ENCODE measurements around the gene THEM4. TPM values are rescaled to one million over a fixed set of nuclear protein-coding genes. Genes with fewer than 3 reads are reported as not detected.
A peak's percentile ranks its signal among the peaks of the same experiment; 100 is the strongest.
"Not testable (repeated sequence)": the region's sequence is repeated elsewhere in the genome, so short reads cannot be mapped to it uniquely, and the experiment has no call there.

THEM4 gene
- total RNA-seq, 1 experiment from 2014 or later: 15.4 TPM

DNA sequence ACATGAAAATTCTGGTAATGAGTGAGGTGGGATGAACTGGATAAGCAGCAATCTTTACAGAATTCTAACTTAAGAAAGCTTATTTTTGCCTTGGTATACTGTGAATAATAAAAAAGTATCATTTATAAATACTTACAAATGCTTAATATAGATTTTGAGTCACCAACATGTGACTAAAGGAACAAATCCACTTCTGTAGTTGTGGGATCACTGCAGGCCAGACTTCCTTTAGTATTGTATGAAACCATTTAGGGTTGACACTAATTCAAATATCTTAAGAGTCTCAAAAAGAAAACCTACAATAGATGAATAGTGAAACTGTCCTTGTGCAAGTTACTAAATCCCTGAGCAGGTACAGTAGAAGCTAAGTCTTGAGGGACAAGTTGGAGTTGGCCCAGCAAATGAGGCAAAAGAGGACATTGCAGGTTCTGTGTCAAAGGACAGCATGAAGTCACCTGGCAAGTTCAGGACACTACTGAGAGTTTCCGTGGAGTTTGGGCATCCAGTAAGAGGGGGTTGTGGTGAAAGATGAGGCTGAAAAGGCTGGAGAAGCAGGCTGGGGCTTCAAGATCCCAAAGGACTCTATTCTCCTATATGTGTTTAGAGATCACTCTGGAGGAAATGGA is 5.9 kb upstream of the THEM4 start:
- no peak for DNase-seq
- Histone ChIP-seq H3K4me3 (no peak overlapping the region), H3K4me1 (no peaks in the 10 kb centered on the region), H3K27me3 (no peaks in the 10 kb centered on the region), H3K36me3 (no peaks in the 10 kb centered on the region), H3K27ac (no peak overlapping the region), H3K9me3 (replicated peaks) (no peaks in the 10 kb centered on the region)

DNA sequence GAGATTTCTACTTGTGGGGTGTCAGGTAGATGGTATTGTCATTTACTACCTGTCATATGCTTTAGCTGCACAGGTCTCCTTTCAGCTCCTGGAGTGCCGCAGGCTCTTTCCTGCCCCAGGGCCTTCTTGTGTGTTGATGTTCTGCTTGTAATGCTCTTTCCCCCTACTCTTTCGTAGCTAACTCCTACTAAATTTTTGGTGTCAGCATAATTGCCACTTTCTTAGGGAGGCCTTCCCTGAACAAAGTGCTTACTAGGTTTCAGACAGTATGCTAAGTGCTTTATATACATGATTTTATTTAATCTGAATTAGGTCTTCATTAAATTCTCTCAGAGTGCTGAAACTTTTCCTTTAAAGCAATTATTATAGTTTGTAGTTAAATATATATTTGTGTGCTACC is 4.8 kb upstream of the THEM4 start:
- Histone ChIP-seq H3K4me3 (no peak overlapping the region), H3K27ac (no peak overlapping the region), H3K4me1 (0 out of 2 replicates have a peak, but pooled peaks cover 2% of the 10 kb centered on the region), H3K36me3 (no peaks in the 10 kb centered on the region), H3K9me3 (replicated peaks) (no peaks in the 10 kb centered on the region), H3K27me3 (no peaks in the 10 kb centered on the region)
- DNase-seq: no peak

DNA sequence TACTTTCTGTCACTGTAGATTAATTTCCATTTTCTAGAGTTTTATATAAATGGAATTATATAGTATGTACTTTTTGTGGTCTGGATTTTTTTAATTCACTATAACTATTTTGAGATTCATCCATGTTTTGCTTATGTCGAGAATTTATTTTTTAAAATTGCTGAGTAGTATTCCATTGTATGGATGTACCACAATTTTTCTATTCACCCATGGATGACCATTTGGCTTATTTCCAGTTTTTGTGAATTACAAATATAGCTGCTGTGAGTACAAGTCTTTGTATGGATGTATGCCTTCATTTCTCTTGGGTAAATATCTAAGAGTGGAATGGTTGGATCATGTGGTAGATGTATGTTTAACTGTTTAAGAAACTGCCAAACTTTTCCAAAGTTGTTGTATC is 3.7 kb upstream of the THEM4 start:
- H3K4me1 ChIP-seq: 0 out of 2 replicates have a peak, but pooled peaks cover 2% of the 10 kb centered on the region
- H3K27me3 ChIP-seq: no peaks in the 10 kb centered on the region
- no peaks in the 10 kb centered on the region for H3K9me3 ChIP-seq (replicated peaks)
- no peaks in the 10 kb centered on the region for H3K36me3 ChIP-seq
- no peak for DNase-seq
- no peak overlapping the region for H3K27ac ChIP-seq
- H3K4me3 ChIP-seq: no peak overlapping the region

DNA sequence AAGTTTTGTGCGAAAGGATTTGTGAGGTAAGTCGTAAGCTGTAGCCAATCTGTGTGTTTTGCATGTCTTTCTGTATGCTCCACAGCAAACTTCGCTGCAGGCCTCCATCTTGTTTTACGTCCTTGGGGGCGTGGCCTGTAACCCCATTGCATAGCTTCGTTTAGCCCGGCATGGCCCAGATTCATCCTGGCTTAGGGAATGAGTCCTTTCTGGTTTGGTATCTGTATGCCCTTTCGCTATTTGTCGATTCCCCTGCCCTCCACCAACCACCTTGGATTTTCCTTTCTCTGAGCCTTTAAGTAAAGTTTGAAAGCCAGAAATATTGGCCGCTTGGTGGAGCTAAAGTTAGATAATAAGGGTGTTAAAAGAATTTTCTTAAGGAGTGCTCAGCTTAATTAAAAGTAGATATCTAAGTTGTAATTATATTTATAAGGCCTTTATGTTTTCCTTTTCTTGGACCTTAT is 1.1 kb downstream of the THEM4 start:
- H3K4me3 ChIP-seq: peak overlapping the region; percentile 63
- no peaks in the 10 kb centered on the region; the same call in 1 of the 2 replicates for H3K36me3 ChIP-seq

DNA sequence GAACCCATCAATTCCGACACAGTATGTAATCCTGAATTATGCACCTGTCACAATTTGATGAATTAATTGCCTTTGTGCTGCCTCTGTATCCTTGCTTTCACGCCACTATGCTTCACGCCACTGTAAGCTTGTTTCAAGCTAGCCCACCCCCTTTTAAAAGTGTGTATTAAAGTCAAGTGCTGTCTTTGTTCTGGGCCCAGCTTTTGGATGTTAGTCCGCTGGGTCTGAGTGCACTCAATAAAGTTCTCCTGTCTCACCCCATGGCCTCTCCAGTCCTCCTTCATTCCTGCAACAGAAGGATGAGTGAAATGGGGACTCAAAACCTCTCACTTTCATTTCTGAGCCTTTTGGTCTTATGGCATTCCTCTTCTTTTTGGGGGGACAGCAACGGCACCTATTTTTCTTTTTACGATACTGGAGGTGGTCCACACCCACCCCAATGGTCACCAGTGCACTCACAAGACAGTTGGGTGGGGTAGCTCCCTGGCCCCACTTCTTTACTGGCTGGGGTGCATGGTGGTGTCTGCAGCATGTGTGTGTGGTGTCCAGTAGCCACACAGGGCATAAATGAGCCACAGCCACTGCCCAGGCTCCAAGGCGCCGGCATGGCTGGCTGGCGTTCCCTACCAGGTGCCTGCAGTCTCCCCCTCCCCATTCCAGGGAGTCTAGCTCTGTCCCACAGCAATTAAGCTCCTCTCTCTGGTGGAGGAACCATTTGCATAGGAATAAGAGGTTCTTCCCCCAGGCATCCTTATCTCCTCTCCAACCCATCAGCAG is 1.8 kb downstream of the THEM4 start:
- H3K9me3 ChIP-seq (replicated peaks): no peaks in the 10 kb centered on the region
- H3K36me3 ChIP-seq: no peaks in the 10 kb centered on the region; the same call in 1 of the 2 replicates
- no peak overlapping the region for H3K27ac ChIP-seq
- no peaks in the 10 kb centered on the region for H3K27me3 ChIP-seq
- H3K4me1 ChIP-seq: 0 out of 2 replicates have a peak, but pooled peaks cover 2% of the 10 kb centered on the region
- H3K4me3 ChIP-seq: no peak overlapping the region
- peak in 1 of 2 experiments; percentile 15 for DNase-seq

More for the DNA sequence above, 1.1 kb downstream of the THEM4 start:
- H3K4me1 ChIP-seq: 0 out of 2 replicates have a peak, but pooled peaks cover 2% of the 10 kb centered on the region
- H3K27ac ChIP-seq: no peak overlapping the region
- H3K9me3 ChIP-seq (replicated peaks): no peaks in the 10 kb centered on the region
- DNase-seq: peak in 1 of 2 experiments; percentile 12
- no peaks in the 10 kb centered on the region for H3K27me3 ChIP-seq

DNA sequence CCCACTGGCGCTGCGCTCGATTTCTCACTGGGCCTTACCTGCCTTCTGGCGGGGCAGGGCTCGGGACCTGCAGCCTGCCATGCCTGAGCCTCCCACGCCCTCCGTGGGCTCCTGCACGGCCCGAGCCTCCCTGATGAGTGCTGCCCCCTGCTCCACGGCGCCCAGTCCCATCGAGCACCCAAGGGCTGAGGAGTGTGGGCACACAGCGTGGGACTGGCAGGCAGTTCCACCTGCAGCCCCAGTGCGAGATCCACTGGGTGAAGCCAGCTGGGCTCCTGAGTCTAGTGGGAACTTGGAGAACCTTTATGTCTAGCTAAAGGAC is 3.0 kb downstream of the THEM4 start:
- not testable (repeated sequence) for H3K27me3 ChIP-seq; DNase-seq; H3K27ac ChIP-seq; H3K4me3 ChIP-seq; H3K9me3 ChIP-seq (replicated peaks); H3K36me3 ChIP-seq; H3K4me1 ChIP-seq

DNA sequence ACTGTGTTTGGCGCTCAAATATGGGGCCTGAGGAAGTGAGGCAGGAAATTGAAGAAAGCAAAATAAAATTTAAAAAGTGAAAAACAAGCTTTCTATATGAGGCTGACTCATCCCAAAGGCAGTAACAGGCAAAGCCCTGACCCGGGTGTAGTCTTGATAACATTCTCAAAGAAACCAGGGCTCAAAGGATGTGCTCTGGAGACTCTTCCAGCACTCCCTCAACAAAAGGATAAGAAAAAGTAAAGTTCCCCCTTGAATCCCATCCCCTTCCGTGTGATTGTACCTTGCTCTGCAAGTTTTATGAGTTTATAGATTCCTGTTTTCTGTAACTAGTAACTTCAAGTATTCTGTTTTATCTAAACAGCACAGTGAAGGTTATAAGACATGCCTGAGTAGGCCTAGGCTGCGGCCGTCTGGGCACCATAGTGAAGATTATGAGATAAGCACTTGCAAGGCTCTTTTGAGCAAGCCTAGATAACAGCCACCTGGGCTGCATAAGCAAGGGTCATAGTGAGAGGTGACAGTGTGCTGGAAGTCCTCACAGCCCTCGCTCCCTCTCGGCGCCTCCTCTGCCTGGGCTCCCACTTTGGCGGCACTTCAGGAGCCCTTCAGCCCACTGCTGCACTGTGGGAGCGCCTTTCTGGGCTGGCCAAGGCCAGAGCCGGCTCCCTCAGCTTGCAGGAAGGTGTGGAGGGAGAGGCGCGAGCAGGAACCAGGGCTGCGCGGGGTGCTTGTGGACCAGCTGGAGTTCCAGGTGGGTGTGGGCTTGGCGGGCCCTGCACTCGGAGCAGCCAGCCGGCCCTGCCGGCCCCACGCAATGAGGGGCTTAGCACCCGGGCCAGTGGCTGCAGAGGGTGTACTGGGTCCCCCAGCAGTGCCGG is 3.6 kb downstream of the THEM4 start:
- not testable (repeated sequence) for DNase-seq; H3K4me1 ChIP-seq; H3K4me3 ChIP-seq; H3K36me3 ChIP-seq; H3K27ac ChIP-seq; H3K9me3 ChIP-seq (replicated peaks); H3K27me3 ChIP-seq

DNA sequence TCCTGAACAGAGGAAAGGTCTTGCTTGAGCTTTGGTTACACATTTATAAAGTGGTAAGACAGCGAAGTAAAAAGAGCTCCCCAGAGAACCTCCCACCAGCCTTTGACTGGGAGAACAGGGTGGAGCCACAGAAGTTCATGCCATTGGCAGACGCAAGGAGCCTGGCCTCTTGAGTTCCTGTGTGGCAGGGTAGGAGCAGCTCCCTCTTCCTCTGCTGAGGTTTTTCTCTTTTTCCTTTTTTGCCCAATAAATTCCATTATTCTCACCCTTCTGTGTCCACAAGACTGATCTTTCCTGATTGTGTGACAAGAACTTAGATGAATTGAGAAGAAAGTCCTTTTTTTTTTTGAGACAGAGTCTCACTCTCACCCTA is 4.3 kb downstream of the THEM4 start:
- no peak for DNase-seq
- no peaks in the 10 kb centered on the region for H3K27me3 ChIP-seq
- no peak overlapping the region for H3K4me3 ChIP-seq
- no peaks in the 10 kb centered on the region; the same call in 1 of the 2 replicates for H3K36me3 ChIP-seq
- H3K27ac ChIP-seq: no peak overlapping the region
- H3K9me3 ChIP-seq (replicated peaks): 0 out of 2 replicates have a peak, but pooled peaks cover 8% of the 10 kb centered on the region
- H3K4me1 ChIP-seq: 0 out of 2 replicates have a peak, but pooled peaks cover 2% of the 10 kb centered on the region

DNA sequence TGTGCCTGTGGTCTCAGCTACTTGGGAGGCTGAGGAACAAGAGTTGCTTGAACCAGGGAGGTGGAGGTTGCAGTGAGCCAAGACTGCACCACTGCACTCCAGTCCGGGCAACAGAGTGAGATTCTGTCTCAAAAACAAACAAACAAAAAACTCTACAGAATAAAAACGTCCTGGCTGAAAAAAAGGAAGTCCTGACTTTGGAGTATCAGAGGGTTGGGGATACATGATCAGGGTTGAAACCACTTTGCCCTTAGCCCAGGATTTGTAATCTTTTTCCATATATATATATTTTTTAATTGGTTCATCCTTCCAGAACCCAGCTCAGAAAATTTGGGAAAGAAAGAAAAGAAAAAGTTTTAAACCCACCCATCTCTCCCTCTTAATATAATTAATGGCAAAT is 6.5 kb downstream of the THEM4 start:
- Histone ChIP-seq H3K27ac (no peak overlapping the region), H3K9me3 (replicated peaks) (0 out of 2 replicates have a peak, but pooled peaks cover 8% of the 10 kb centered on the region), H3K4me3 (no peak overlapping the region), H3K4me1 (no peaks in the 10 kb centered on the region), H3K27me3 (no peaks in the 10 kb centered on the region), H3K36me3 (no peaks in the 10 kb centered on the region; the same call in 1 of the 2 replicates)
- DNase-seq: no peak

DNA sequence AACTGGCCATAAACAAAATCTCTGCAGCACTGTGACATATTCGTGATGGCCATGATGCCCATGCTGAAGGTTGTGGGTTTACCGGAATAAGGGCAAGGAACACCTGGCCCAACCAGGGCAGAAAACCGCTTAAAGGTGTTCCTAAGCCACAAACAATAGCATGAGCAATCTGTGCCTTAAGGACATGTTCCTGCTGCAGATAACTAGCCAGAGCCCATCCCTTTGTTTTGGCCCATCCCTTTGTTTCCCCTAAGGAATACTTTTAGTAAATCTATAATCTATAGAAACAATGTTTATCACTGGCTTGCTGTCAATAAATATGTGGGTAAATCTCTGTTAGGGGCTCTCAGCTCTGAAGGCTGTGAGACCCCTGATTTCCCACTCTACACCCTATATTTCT is 8.5 kb downstream of the THEM4 start:
- H3K4me1 ChIP-seq; H3K27me3 ChIP-seq; DNase-seq; H3K27ac ChIP-seq; H3K36me3 ChIP-seq; H3K9me3 ChIP-seq (replicated peaks); H3K4me3 ChIP-seq: not testable (repeated sequence)

DNA sequence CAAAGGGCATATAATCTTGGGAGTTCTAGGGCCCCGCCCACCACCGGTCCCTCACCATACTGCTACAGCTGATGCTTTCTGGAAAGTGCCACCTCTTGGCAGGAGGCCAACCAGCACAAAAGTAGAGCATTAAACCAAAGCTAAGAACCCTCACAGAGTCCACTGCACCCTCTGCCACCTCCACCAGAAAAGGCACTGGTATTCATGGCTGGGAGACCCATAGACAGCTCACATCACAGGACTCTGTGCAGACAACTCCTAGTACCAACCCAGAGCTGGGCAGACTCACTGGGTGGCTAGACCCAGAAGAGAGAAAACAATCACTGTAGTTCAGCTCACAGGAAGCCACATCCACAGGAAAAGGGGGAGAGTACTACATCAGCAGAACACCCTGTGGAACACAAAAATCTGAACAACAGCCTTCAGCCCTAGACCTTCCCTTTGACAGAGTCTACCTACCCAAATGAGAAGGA is 10.8 kb downstream of the THEM4 start:
- Histone ChIP-seq H3K4me3 (no peak overlapping the region), H3K27ac (no peak overlapping the region), H3K4me1 (no peaks in the 10 kb centered on the region), H3K9me3 (replicated peaks) (0 out of 2 replicates have a peak, but pooled peaks cover 8% of the 10 kb centered on the region), H3K36me3 (peaks cover 6% of the 10 kb centered on the region), H3K27me3 (no peaks in the 10 kb centered on the region)
- no peak for DNase-seq

DNA sequence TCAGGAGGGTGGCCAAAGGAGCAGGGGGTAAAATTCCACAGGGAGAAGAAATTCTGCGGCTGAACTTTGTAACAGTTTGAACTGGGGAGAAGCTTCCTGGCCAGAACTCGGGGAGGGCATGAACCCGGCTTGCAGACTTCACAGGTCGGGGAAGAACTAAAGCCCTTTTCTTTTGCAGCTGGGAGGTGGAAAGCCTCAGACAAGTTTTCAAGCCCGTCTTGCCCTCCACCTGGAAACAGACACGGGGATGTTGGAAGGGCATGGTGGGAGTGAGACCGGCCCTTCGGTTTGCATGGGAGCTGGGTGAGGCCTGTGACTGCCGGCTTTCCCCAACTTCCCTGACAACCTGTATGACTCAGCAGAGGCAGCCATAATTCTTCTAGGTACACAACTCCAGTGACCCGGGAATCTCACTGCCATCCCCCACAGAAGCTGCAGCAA is 11.3 kb downstream of the THEM4 start:
- Histone ChIP-seq H3K36me3 (peaks cover 6% of the 10 kb centered on the region), H3K4me3 (no peak overlapping the region), H3K9me3 (replicated peaks) (0 out of 2 replicates have a peak, but pooled peaks cover 8% of the 10 kb centered on the region), H3K27me3 (no peaks in the 10 kb centered on the region), H3K27ac (no peak overlapping the region), H3K4me1 (no peaks in the 10 kb centered on the region)
- DNase-seq: no peak

DNA sequence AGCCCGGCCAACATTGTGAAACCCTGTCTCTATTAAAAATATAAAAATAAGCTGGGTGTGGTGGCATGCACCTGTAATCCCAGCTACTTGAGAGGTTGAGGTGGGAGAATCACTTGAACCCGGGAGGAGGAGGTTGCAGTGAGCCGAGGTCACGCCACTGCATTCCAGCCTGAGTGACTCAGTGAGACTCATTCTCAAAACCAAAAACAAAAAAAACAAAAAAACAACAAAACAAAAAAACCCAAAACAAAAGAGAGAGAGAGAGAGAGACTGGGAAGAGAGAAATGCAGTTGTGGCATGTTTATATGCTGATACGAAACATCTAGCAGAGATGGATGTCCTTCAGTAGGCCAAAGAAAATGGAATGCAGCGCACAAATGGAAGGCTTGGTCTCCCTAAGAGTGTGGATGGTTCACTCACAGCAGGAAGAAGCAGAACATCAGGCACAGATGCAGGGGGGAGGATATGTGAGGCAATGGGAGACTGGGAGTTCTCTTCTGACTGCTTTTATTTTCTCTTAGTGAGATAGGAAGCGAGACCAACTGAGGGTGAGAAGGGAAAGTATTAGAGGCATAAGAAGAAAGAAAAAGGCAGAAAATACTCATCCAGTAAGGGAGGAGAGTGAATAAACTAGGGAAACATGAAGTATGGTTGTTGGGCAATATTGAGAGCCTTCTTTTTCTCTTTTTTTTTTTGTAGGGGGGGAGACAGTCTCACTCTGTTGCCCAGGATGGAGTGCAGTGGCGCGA is 16.0 kb downstream of the THEM4 start:
- no peak for DNase-seq
- H3K4me3 ChIP-seq: no peak overlapping the region
- peaks cover 10% of the 10 kb centered on the region for H3K36me3 ChIP-seq
- H3K9me3 ChIP-seq (replicated peaks): no peaks in the 10 kb centered on the region
- no peaks in the 10 kb centered on the region for H3K27me3 ChIP-seq
- H3K4me1 ChIP-seq: no peaks in the 10 kb centered on the region
- no peak overlapping the region for H3K27ac ChIP-seq

DNA sequence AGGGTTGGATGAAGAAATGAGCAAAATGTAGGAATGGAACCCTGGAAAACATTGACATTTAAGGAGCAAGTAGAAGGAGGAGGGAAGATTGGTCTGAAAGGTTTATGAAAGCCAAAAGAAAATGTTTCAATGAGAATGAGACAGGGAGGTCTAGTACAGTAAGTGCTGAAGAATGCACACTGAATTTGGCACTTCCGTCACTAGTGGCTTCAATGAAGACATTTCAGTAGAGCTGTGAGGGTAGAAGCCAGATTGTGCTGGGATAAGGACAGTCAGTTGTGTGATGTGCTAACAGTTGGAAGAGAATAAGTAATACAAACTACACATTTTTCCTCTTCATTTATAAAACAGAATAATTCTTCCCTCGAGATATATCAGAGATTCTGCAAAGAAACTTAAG is 17.1 kb downstream of the THEM4 start:
- Histone ChIP-seq H3K36me3 (peaks cover 19% of the 10 kb centered on the region), H3K27me3 (no peaks in the 10 kb centered on the region), H3K4me3 (no peak overlapping the region), H3K27ac (no peak overlapping the region), H3K4me1 (no peaks in the 10 kb centered on the region), H3K9me3 (replicated peaks) (no peaks in the 10 kb centered on the region)
- no peak for DNase-seq
